ENCODE measurements around the gene PRRG2.

PRRG2 gene

DNA sequence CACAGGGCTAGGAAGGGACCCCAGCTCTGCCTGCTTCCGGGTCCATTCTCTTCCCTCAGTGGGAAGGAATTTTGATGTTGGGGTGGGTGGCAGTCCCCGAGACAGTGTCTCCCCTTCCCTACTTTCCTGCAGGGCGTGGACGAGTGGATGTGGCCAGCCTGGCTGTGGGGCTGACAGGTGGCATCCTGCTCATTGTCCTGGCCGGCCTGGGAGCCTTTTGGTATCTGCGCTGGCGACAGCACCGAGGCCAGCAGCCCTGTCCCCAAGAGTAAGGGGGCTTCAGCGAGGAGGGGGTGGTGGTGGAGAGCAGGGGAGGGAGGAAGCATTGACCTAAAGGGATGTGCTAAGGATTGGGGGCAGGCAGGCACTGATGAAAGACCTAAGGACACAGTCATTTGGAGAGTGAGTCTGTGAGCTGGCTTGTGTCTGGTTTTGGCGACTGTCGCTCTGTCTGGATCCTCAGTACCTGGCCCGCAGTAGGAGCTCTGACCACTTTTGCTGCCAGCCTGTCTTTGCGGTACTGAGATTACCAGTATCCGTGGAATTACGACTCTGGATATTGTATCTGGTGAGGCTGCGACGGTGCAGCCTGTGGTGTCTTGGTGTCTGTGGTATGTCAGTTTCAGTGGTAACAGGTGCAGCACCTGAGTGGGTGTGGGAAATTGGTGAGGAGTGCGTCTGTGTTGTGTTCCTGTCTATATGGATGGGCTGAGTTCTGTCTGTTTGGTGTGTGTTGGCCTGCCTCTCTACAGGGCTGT is 7.4 kb downstream of the PRRG2 start:
- no peak for DNase-seq (ENCODE audit: low read depth in 2 of 2)

GRCh38 chr19:49589502-49589905 is 8.4 kb downstream of the PRRG2 start:
- no peak for DNase-seq (ENCODE audit: low read depth in 2 of 2)

DNA sequence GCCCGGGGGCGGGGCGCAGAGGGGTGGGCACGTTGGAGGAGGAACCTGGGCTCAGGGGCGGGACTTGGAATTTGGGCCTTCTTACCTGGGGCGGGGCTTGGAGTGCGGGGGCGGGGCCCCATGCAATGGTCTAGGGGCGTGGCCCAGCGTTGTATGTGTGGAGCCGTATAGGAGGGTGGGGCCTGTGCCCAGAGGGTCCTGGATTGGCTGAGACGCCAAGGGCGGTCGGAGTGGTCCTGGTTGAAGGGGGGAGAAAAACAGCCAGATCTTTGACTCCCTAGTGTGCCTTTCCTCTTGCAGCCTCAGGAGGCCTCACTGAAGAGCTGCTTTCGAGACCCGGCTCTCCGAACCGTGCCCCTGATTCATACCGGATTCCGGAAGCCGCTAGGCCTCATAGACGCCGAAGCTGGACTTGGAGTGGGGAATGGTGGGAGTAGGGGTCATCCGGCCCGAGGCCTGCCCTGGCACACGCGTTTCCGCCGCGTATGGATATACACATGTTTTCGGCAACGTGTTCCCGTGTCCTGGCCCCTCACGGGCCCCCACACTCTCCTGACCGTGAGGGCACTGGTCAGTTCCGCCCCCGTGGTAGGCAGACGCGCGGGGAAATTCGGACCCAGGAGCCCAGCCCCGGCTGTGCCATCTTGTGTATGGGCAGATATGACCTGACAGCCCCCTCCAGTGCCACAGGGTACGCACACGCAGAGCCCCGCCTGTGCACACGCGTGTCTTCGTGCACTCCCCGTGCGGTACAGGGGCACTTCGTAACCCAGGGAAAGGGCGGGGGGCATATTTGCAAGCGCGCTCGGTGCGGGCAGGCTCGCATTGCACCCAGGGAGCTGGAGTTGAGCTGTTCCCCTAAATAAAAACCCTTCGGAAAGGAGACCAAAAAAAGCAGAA is 9.2 kb downstream of the PRRG2 start:
- DNase-seq (ENCODE audit: low read depth in 2 of 2), result peak; percentile 83 to 93

GRCh38 chr19:49590971-49591730 is 10.0 kb downstream of the PRRG2 start, which contains the start of gene PRR12:
PRR12 (plus strand) TSS chr19:49591182; CDS start chr19:49591655, 473 bp downstream.
- DNase-seq (ENCODE audit: low read depth in 2 of 2), result peak; percentile 41 to 47

GRCh38 chr19:49591731-49592485 is 10.8 kb downstream of the PRRG2 start:
- no peak for DNase-seq (ENCODE audit: low read depth in 2 of 2)

GRCh38 chr19:49592486-49593232 is 11.5 kb downstream of the PRRG2 start:
- DNase-seq (ENCODE audit: low read depth in 2 of 2), result no peak

- peak; percentile 80 to 89 for DNase-seq (ENCODE audit: low read depth in 2 of 2)
Measured at GRCh38 chr19:49593233-49594113, 12.4 kb downstream of the PRRG2 start.

- DNase-seq (ENCODE audit: low read depth in 2 of 2), result no peak
Measured at GRCh38 chr19:49594157-49594992, 13.3 kb downstream of the PRRG2 start.

- DNase-seq (ENCODE audit: low read depth in 2 of 2), result no peak
Measured at GRCh38 chr19:49594993-49595818, 14.1 kb downstream of the PRRG2 start.

DNA sequence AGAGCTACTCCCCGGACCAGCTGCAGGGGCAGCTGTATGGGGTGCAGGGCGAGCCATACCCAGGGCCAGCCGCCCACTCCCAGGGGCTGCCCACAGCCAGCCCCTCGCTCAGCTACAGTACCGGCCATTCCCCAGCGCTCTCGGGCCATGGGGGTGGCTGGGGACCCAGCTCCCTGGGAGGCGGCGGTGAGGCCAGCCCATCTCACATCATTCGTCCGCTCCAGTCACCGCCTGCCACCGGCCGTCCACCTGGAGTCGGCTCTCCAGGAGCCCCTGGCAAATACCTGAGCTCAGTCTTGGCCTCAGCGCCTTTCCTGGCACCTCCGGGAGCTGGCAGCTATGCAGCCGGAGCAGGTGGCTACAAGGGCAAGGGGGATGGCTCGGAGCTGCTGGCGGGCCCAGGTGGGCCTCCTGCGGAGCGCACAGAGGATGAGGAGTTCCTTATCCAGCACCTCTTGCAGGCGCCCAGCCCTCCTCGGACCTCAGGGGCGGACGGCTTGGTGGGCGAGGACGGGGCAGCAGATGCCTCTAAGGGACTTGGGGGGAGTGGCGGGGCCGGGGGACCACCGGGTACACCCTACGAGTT is 14.8 kb downstream of the PRRG2 start:
- DNase-seq (ENCODE audit: low read depth in 2 of 2), result no peak

- no peak for DNase-seq (ENCODE audit: low read depth in 2 of 2)
Measured at GRCh38 chr19:49596407-49596806, 15.3 kb downstream of the PRRG2 start.

DNA sequence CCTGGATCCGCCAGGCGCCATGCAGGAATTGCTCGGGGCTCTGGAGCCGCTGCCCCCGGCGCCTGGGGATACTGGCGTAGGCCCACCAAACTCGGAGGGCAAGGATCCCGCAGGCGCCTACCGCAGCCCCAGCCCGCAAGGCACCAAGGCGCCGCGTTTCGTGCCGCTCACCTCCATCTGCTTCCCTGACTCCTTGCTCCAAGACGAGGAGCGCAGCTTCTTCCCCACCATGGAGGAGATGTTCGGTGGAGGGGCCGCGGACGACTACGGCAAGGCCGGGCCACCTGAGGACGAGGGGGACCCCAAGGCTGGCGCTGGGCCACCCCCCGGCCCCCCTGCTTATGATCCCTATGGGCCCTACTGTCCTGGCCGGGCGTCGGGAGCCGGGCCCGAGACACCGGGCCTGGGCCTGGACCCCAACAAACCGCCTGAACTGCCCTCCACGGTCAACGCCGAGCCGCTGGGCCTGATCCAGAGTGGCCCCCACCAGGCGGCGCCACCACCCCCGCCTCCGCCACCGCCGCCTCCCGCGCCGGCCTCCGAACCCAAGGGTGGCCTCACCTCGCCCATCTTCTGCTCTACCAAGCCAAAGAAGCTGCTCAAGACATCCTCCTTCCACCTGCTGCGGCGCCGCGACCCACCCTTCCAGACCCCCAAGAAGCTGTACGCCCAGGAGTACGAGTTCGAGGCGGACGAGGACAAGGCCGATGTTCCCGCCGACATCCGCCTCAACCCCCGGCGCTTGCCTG is 16.0 kb downstream of the PRRG2 start:
- DNase-seq (ENCODE audit: low read depth in 2 of 2), result no peak

- DNase-seq (ENCODE audit: low read depth in 2 of 2), result no peak
Measured at GRCh38 chr19:49597703-49597974, 16.5 kb downstream of the PRRG2 start.

- no peak for DNase-seq (ENCODE audit: low read depth in 2 of 2)
Measured at GRCh38 chr19:49599378-49600295, 18.5 kb downstream of the PRRG2 start.

DNA sequence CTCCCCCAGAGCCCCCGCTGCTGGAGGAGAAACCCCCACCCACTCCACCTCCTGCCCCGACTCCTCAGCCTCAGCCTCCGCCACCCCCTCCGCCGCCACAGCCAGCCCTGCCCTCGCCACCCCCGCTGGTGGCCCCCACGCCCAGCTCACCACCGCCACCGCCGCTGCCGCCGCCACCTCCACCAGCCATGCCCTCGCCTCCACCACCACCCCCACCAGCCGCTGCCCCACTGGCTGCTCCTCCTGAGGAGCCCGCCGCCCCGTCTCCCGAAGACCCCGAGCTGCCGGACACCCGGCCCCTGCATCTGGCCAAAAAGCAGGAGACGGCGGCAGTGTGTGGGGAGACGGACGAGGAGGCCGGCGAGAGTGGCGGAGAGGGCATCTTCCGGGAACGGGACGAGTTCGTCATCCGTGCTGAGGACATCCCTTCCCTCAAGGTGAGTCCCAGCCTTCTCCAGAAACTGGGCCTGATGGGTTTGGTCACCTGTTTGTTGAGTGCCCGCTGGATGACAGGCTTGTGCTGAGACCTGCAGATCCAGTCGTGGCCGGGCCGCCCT is 20.4 kb downstream of the PRRG2 start:
- no peak for DNase-seq (ENCODE audit: low read depth in 2 of 2)
